GM21515 (cell line): Measurements from ENCODE around the gene RPGRIP1L.

Experiments
- ATAC-seq: cut with Tn5 transposase; IDR thresholded peaks from one replicate; pipeline ENCODE4 v1.9.1; 2021; ENCODE audit not compliant: unreplicated experiment

Gene RPGRIP1L

DNA sequence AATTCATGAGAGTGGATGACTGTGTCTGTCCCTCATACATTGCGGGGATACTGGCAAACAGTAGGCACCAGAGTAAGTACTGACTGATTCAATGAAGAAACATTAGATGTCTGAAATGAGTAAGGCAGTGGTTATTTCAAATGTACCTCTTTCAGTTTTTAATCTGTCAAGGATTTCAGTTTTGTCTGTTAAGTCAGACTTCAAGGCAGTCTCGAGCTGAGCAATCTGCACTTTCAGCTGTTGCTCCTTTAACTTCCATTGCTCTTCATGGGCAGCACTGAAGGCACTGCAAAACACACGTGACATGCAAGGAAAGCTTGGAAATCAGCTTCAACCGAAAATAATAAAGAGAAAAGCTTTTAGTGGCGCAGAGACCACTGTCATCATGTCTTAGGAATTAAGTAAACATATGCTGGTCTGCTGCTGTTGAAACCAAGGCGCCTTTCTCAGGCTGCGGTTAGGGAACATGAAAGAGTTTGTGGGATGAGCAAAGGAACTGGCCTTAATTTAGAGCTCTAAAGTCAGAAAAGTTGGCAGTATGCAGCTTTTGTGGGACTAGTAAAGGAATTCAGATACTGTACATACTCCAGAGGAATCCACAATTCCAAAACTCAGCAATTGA is 38.8 kb downstream of the RPGRIP1L start:
- peak; percentile 75 for ATAC-seq

DNA sequence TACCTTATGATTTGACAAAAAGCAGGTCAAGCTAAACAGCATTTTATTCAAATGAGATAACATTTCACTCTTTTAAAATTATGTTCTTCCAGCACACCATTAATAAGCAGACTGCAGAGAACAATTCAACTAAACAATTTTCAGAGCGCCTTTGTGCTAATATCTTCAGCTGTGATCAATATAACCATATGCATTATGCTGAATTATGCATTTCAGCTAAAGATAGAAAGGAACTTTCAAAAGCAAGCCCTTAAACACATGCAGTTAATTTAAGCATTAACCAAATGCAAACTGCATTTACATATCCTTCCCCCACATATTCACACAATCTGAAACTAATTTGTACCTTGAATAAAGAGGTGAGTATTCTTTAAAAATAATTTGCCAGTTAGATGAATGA is 41.6 kb downstream of the RPGRIP1L start:
- ATAC-seq, result no peak

DNA sequence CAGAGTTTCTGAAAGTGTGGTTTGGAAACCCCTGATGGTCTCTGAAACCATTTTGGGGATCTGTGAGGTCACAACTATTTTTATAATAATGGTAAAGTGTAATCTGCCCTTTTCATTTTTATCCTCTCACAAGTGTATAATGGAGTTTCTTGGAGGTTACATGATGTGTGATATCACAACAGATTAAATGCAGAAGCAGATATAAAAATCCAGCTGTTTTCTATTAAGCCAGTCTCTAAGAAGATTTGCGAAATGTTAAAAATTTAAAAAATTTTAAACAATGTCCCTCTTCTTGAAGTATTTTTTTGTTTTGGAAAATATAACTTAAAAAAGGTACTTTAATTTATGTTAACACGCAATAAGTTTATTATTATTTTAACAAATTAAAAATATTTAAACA is 48.7 kb downstream of the RPGRIP1L start:
- ATAC-seq, result no peak

DNA sequence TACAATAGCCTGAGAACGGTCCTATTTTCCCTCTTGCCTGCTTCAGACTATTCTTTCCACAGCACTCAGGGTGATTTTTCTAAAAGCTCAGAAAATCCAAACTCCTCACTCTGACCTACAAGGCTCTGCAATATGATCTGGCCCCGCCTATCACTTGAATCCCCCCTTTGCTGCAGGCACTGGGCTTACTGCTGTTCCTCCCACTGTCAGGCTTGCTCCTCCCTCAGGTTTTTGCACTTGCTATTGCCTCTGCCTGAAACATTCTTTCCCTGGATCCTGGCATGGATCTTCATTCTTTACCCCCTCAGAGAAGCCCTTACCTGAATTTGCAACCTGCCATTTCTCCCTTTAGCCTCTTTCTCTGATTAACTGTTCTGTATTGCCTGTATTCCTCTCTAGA is 52.3 kb downstream of the RPGRIP1L start:
- ATAC-seq, result no peak

DNA sequence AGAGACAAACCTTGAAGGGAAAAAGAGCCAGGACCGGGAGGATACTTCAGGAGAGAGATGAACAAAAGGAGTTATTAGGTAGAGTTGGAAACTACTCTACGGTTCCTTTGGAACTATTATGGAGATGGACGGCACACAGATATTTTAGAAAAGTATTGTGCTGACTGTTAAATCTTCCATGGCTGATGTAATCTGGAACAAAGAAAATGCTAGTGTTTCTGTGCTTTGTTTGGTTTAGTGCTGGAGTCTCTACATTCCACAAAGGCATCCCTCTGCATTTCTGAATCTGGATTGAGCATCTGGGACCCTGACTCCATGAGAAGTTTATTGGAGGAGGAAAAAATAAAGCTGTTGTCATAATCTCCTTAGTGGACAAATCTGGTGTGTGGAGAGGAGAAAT is 57.2 kb downstream of the RPGRIP1L start:
- no peak for ATAC-seq

DNA sequence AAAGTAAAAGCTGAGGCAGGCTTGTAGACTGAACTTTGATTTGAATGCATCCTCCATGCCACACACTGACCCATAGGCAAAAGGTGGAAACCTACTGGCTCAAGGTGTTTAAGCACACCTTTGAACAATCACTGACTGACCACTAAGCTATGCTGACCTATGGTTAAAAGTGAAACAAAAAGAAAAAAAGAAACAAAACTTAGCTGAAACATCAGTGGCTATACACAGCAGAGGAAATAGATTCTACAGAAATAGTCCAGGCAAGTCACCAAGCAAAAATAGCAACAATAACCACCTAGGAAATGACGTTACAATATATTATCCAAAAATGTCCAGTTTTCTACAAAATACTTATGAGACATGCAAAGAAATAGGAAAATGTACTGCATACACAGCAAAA is 60.2 kb downstream of the RPGRIP1L start:
- no peak for ATAC-seq

DNA sequence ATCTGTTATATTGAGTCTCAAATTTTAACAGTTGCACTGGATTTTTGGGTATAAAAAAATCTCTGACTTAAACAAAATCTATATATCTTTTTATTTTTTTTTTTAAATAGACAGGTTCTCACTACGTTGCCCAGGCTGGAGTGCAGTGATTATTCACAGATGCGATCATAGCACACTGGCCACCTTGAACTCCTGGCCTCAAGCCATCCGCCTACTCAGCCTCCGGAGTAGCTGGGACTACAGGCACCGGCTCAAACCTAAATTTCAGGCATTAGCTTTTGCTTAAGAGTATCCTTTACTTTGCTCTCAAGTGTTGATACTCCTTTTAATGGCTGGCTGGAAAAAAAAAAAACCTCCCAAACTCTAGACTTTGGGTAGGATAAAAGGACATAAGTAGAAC is 61.6 kb downstream of the RPGRIP1L start:
- ATAC-seq, result no peak

DNA sequence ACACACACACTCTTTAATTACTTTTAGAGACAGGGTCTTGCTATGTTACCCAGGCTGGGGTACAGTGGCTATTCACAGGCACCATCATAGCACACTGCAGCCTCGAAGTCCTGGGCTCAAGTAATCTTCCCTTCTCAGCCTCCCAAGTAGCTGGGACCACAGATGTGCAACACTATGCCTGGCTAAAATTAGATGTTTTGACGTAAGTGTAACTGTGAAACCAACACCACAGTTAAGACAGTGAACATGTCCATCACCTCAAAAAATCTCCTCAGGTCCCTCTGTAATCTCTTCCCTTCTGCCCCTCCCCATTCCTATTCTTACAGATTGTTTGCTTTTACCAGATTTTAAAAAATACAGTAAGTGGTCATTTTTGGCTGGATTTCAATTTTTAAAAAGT is 66.7 kb downstream of the RPGRIP1L start:
- no peak for ATAC-seq

DNA sequence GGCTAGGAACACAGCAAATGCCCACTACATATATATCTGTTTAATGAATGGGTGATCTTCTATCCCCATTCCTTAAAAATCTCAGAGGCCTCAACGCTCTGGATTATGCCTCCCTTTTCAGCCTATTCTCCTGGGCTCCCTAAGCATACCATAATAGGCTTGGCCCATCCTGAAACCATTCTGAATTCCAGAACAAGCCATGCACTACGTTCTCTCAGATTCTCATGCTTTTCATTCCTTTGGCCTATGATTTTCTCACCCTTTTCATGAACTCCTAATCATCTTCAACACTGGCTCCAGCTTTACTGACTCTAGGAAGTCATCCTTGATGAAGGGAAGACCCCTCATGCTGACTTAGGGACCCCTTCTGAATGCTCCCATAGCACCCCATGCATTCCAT is 71.1 kb downstream of the RPGRIP1L start:
- ATAC-seq, result no peak

DNA sequence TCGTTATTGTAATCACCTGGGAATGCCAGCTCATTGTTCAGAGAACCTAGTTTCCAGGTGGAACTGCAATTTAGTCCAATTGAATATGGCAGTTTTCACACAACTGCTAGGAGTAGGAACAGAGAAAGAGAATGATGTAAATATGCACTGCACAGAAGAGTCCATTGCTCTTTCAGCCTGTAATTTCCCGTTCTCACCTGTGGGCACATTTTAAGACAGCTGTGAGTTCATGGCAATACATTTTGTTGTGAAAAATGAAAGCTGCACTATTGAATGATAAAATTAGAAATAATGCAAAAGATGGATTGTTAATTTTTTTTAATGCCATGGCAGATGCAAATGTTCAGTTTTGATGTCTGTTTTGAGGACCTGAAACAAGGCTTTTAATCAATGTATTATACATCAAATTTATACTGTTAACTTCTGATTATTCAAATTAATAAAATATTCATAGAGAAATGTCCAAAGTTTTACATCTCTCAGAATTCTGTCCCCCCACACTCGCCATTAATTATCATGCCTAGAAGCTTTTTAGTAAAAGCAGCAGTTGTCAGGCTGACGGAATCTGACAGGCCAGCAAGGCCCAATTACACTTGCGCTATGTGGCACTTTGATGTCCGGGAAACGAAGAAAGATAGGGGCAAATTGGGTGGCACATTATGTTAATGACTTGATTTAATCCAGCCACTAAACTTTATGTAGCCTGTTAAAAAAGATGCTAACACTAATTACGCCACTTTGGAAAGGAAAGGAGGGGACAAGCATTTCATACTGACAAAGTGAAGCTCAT is 72.2 kb downstream of the RPGRIP1L start:
- no peak for ATAC-seq

DNA sequence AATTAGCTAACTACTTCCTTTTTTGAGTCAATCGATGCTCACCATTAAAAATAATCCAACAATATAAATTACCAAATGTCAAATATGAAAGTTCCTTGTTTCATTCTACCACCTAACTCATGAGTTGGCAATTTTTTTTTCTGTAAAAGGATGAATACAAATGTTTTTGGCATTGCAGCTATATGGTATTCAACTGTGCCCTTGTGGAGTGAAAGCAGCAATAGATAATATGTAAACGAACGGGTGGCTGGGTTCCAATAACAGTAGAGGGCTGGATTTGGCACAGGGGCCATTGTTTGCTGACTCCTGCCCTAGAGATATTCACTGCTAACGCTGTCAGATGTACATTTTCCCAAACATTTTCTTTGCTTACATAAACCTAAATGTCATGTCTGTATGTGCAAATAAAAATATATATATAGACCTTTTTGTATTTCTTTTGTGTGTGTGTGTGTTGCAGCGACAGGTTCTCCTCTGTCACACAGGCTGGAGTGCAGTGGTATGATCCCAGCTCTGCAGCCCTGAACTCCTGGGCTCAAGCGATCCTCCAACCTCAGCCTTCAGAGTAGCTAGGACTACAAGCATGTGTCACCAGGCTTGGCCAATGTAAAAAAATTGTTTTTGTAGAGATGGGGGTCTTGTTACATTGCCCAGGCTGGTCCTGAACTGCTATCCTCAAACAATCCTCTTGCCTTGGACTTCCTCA is 73.9 kb downstream of the RPGRIP1L start:
- ATAC-seq, result no peak

DNA sequence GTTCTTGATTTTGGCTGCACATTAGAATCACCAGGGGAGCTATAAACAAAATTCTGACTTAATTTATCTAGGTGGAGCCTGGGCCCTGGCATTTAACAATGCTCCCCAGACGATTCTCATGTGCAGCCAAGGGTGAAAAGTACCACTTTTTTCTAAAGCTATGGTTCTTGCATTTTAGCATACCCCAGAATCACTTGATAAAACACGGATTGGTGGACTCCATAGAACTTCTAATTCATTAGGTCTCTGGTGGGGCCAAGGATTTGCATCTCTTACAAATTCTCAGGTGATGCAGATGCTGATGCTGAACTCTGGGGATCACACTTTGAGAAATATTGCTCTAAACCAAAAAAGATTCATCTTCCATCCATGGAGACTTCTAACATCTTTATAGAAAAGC is 74.5 kb downstream of the RPGRIP1L start:
- no peak for ATAC-seq

DNA sequence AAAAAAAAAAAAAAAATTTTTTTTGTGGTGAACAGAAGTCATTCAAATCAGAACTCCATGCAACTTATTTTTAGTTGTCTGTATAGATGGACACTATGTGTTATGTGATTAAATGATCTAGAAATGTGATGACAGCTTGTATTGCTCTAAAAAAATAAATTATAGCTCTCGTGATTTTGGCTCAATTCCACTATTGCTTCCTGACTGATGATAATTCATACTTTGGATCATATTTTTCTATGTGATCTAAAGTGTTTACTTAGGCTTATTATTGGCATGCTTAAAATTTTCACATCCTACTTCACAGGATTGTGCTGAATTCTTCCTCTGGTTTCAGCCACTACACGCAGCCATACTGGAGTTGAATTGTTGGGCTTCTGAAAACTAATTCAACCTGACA is 76.8 kb downstream of the RPGRIP1L start:
- ATAC-seq, result no peak

DNA sequence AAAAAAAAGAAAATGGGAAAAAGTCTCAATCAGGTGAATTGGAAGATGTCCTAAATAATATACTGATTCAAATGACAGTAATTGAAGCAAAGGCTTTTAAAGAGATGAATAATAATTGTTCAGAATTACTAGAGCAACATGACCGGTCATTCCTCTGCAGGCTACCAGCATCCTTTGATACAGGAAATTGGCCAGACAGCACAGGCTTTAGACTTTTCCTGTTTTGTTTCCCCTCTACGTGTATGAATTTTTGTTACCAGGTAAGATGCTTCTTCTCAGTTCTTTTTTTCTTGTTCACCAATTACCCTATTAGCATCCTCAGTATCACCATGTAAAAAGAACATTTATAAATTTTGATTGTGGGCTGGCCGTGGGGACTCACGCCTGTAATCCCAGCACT is 77.5 kb downstream of the RPGRIP1L start:
- no peak for ATAC-seq

DNA sequence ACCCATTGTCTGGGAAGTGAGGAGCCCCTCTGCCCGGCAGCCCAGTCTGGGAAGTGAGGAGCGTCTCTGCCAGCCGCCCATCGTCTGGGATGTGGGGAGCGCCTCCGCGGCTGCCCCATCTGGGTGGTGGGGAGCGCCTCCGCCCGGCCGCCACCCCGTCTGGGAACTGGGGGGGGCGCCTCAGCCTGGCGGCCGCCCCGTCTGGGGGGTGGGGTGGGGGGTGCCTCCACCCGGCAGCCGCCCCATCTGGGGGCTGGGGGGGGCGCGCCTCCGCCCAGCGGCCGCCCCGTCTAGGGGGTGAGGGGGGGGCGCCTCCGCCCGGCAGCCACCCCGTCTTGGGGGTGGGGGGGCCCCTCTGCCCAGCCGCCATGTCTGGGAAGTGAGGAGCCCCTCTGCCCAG is 78.4 kb downstream of the RPGRIP1L start:
- ATAC-seq, result no peak

DNA sequence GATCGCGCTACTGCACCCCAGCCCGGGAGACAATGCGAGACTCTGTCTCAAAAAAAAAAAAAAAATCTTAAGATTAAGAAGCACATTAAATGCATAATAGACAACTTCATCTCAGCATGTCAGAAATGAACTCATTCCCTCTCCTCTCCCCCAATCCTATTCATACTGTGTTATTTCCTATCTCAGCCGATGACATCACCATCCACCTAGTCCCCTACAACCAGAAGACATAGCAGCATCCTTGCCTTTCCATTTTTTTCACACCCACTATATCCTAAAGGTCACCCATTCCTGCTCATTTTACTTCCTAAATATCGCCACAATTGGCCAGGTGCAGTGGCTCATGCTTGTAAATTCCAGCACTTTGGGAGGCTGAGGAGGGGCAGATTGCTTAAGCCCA is 81.3 kb downstream of the RPGRIP1L start:
- ATAC-seq, result no peak

DNA sequence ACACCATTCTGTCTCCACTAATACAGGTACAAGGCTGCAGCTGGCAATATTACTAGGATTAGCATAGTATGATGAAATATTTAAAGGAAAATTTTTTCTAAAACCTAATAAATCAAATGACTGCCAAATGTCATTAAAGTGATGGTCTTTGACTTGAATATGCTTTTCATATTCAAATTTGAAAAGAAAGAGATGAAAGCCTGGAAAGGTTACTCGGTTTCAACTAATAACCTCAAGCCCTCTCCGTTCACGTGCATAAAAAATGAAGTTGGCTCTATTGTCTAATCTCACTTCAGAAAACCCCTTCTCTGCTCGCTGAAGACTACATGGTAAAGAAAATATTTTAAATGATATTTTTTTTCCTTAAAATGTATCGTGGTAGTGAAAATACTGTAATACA is 83.2 kb downstream of the RPGRIP1L start:
- no peak for ATAC-seq

DNA sequence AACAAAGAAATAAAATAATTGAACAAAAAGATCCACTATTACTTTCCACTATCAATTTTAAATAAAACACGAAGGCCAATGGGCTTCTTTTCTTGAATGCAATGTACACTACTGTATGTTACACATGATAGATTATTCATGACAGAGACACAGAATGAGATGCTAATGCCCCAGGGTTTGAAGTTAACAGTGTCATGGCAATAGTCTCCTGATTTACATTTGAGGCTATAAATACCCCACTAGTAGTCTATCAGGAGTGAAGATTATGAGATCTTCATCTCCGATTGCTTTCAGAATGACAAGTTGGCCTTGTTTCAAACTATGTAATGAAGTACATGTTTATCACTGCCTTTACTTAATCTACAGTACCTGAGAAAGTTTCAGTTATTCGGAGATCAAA is 84.4 kb downstream of the RPGRIP1L start:
- no peak for ATAC-seq

DNA sequence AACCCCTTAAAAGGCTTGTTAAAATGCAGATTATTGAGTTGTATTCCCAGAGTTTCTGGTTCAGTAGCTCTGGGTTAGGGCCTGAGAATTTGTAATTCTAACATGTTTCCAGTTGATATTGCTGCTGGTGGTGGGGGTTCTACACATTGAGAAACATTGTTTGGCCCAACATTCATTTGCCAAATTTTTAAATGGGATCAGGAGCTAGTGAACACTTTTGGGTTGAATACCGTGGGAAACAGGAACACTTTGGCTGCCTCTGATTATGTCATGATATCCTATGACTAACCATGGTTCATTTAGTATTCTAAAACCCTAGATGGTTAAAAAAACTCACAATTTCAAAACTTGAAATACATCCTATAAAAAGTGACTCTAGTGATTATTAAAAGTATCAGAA is 89.3 kb downstream of the RPGRIP1L start:
- ATAC-seq, result no peak

DNA sequence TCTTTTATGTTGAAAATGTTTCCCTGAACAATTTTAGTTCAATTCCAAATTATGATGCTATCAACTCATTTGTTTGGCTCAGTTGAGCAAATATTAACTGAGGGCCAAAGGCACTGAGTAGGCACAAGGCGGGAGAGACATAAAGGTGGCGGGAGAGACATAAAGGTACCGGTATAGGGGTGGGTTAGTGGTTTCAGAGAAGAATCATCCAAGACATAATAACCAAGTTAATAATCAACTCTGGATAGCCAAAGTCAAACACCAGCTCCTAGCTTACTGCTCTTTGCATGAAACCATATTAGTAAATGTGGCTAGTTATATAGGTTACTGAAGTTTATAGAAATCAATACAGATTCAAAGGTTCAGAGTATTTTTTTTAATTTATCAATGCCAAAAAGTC is 91.7 kb downstream of the RPGRIP1L start:
- ATAC-seq, result no peak

DNA sequence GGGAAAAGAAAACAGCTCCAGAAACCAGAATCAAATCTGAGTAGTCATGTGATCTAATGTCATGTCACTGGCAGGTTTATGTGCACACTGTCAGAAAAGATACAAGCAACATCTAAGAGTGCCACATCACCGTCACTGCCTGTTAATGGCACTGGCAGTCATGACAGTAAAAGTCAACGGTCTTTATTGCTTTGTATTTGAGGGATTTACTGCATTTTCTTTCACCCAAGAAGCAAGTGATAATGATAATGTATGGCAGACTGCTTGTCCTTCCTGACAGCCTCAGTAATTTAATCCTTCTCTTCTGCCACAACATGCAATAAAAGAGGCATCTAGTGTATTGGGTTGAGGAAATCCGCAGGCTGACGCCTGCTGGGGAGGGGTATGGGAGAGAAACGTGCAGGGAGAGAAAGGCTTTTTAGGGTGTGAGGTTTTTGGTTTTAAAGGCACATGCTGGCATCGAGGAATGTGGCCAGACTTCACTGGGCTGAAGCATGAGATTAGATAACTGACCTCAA is 92.4 kb downstream of the RPGRIP1L start:
- ATAC-seq, result no peak

DNA sequence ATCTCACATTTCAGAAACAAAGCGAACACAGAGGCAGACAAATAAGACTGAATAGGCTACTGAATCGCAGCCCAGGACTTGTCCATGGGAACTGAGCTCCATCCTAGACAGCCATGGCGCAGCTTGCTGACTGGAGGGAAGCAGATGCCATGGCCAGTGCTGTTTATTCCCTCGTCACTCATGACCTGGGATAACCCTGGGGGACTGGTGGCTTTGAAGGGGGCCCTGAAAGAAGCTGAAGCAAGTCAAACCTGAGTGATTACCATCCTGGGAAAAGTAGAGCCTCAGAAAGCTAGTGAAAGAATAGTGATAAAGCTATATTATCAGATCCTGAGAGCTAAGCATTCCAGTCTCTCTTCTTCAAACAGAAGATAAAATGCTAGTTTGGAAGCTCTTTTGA is 94.1 kb downstream of the RPGRIP1L start:
- ATAC-seq, result no peak
